ENCODE results near the gene DENND1B.

DENND1B gene

GRCh38 chr1:197740992-197741391 is 34.3 kb downstream of the DENND1B start:
- H3K4me3 ChIP-seq (ENCODE audit: low read depth, low read length), result no peak overlapping the region
- no peaks in the 10 kb centered on the region for H3K9me3 ChIP-seq (ENCODE audit: control insufficient read depth, insufficient read depth, low read length)
- H3K36me3 ChIP-seq (ENCODE audit: control insufficient read depth, insufficient read depth, low read length), result no peaks in the 10 kb centered on the region
- H3K4me1 ChIP-seq (ENCODE audit: control insufficient read depth, insufficient read depth, low read length), result peaks cover 16% of the 10 kb centered on the region
- H3K9ac ChIP-seq (ENCODE audit: low read depth, low read length), result no peak overlapping the region
- no peaks in the 10 kb centered on the region for H3K27me3 ChIP-seq (ENCODE audit: control insufficient read depth, insufficient read depth, low read length)
- no peak overlapping the region for H3K27ac ChIP-seq (ENCODE audit: low read depth, low read length)

- Histone ChIP-seq H3K4me3 (ENCODE audit: low read depth, low read length) (no peak overlapping the region), H3K36me3 (ENCODE audit: control insufficient read depth, insufficient read depth, low read length) (no peaks in the 10 kb centered on the region), H3K4me1 (ENCODE audit: control insufficient read depth, insufficient read depth, low read length) (peaks cover 16% of the 10 kb centered on the region), H3K27ac (ENCODE audit: low read depth, low read length) (no peak overlapping the region), H3K27me3 (ENCODE audit: control insufficient read depth, insufficient read depth, low read length) (no peaks in the 10 kb centered on the region), H3K9ac (ENCODE audit: low read depth, low read length) (no peak overlapping the region), H3K9me3 (ENCODE audit: control insufficient read depth, insufficient read depth, low read length) (no peaks in the 10 kb centered on the region)
These were observed 36.4 kb downstream of the DENND1B start for GRCh38 chr1:197738927-197739326.

- H3K9ac ChIP-seq (ENCODE audit: low read depth, low read length), result no peak overlapping the region
- no peak overlapping the region for H3K27ac ChIP-seq (ENCODE audit: low read depth, low read length)
- no peaks in the 10 kb centered on the region for H3K27me3 ChIP-seq (ENCODE audit: control insufficient read depth, insufficient read depth, low read length)
- H3K4me1 ChIP-seq (ENCODE audit: control insufficient read depth, insufficient read depth, low read length), result peaks cover 19% of the 10 kb centered on the region
- H3K9me3 ChIP-seq (ENCODE audit: control insufficient read depth, insufficient read depth, low read length), result no peaks in the 10 kb centered on the region
- no peaks in the 10 kb centered on the region for H3K36me3 ChIP-seq (ENCODE audit: control insufficient read depth, insufficient read depth, low read length)
- no peak overlapping the region for H3K4me3 ChIP-seq (ENCODE audit: low read depth, low read length)
These were observed 37.4 kb downstream of the DENND1B start for GRCh38 chr1:197737916-197738315.

- H3K27ac ChIP-seq (ENCODE audit: low read depth, low read length), result no peak overlapping the region
- H3K9ac ChIP-seq (ENCODE audit: low read depth, low read length), result no peak overlapping the region
- no peaks in the 10 kb centered on the region for H3K36me3 ChIP-seq (ENCODE audit: control insufficient read depth, insufficient read depth, low read length)
- H3K27me3 ChIP-seq (ENCODE audit: control insufficient read depth, insufficient read depth, low read length), result no peaks in the 10 kb centered on the region
- peaks cover 19% of the 10 kb centered on the region for H3K4me1 ChIP-seq (ENCODE audit: control insufficient read depth, insufficient read depth, low read length)
- H3K9me3 ChIP-seq (ENCODE audit: control insufficient read depth, insufficient read depth, low read length), result no peaks in the 10 kb centered on the region
- H3K4me3 ChIP-seq (ENCODE audit: low read depth, low read length), result no peak overlapping the region
These were observed 38.6 kb downstream of the DENND1B start for GRCh38 chr1:197736685-197737084.

GRCh38 chr1:197735461-197735860 is 39.8 kb downstream of the DENND1B start:
- H3K27ac ChIP-seq (ENCODE audit: low read depth, low read length), result no peak overlapping the region
- peaks cover 19% of the 10 kb centered on the region for H3K4me1 ChIP-seq (ENCODE audit: control insufficient read depth, insufficient read depth, low read length)
- no peaks in the 10 kb centered on the region for H3K36me3 ChIP-seq (ENCODE audit: control insufficient read depth, insufficient read depth, low read length)
- H3K9ac ChIP-seq (ENCODE audit: low read depth, low read length), result no peak overlapping the region
- no peaks in the 10 kb centered on the region for H3K27me3 ChIP-seq (ENCODE audit: control insufficient read depth, insufficient read depth, low read length)
- no peaks in the 10 kb centered on the region for H3K9me3 ChIP-seq (ENCODE audit: control insufficient read depth, insufficient read depth, low read length)
- no peak overlapping the region for H3K4me3 ChIP-seq (ENCODE audit: low read depth, low read length)

- Histone ChIP-seq H3K9me3 (ENCODE audit: control insufficient read depth, insufficient read depth, low read length) (no peaks in the 10 kb centered on the region), H3K27me3 (ENCODE audit: control insufficient read depth, insufficient read depth, low read length) (no peaks in the 10 kb centered on the region), H3K27ac (ENCODE audit: low read depth, low read length) (no peak overlapping the region), H3K9ac (ENCODE audit: low read depth, low read length) (no peak overlapping the region), H3K4me1 (ENCODE audit: control insufficient read depth, insufficient read depth, low read length) (peaks cover 16% of the 10 kb centered on the region; the same call in 1 of the 2 replicates), H3K36me3 (ENCODE audit: control insufficient read depth, insufficient read depth, low read length) (no peaks in the 10 kb centered on the region), H3K4me3 (ENCODE audit: low read depth, low read length) (no peak overlapping the region)
These were observed 42.0 kb downstream of the DENND1B start for GRCh38 chr1:197733324-197733723.

- Histone ChIP-seq H3K27ac (ENCODE audit: low read depth, low read length) (no peak overlapping the region), H3K4me1 (ENCODE audit: control insufficient read depth, insufficient read depth, low read length) (peaks cover 12% of the 10 kb centered on the region; the same call in 1 of the 2 replicates), H3K9me3 (ENCODE audit: control insufficient read depth, insufficient read depth, low read length) (no peaks in the 10 kb centered on the region), H3K9ac (ENCODE audit: low read depth, low read length) (no peak overlapping the region), H3K36me3 (ENCODE audit: control insufficient read depth, insufficient read depth, low read length) (no peaks in the 10 kb centered on the region), H3K4me3 (ENCODE audit: low read depth, low read length) (no peak overlapping the region), H3K27me3 (ENCODE audit: control insufficient read depth, insufficient read depth, low read length) (no peaks in the 10 kb centered on the region)
These were observed 43.1 kb downstream of the DENND1B start for GRCh38 chr1:197732187-197732586.

- Histone ChIP-seq H3K4me1 (ENCODE audit: control insufficient read depth, insufficient read depth, low read length) (peaks cover 7% of the 10 kb centered on the region; the same call in 1 of the 2 replicates), H3K36me3 (ENCODE audit: control insufficient read depth, insufficient read depth, low read length) (no peaks in the 10 kb centered on the region), H3K27ac (ENCODE audit: low read depth, low read length) (no peak overlapping the region), H3K9me3 (ENCODE audit: control insufficient read depth, insufficient read depth, low read length) (peaks cover 2% of the 10 kb centered on the region; the same call in 1 of the 2 replicates), H3K4me3 (ENCODE audit: low read depth, low read length) (no peak overlapping the region), H3K27me3 (ENCODE audit: control insufficient read depth, insufficient read depth, low read length) (no peaks in the 10 kb centered on the region), H3K9ac (ENCODE audit: low read depth, low read length) (no peak overlapping the region)
These were observed 43.8 kb downstream of the DENND1B start for GRCh38 chr1:197731449-197731848.

- Histone ChIP-seq H3K27ac (ENCODE audit: low read depth, low read length) (no peak overlapping the region), H3K4me3 (ENCODE audit: low read depth, low read length) (no peak overlapping the region), H3K27me3 (ENCODE audit: control insufficient read depth, insufficient read depth, low read length) (no peaks in the 10 kb centered on the region), H3K9ac (ENCODE audit: low read depth, low read length) (no peak overlapping the region), H3K4me1 (ENCODE audit: control insufficient read depth, insufficient read depth, low read length) (peaks cover 3% of the 10 kb centered on the region; the same call in 1 of the 2 replicates), H3K36me3 (ENCODE audit: control insufficient read depth, insufficient read depth, low read length) (no peaks in the 10 kb centered on the region), H3K9me3 (ENCODE audit: control insufficient read depth, insufficient read depth, low read length) (peaks cover 25% of the 10 kb centered on the region; the same call in 1 of the 2 replicates)
These were observed 49.3 kb downstream of the DENND1B start for GRCh38 chr1:197725976-197726375.

- H3K9ac ChIP-seq (ENCODE audit: low read depth, low read length), result no peak overlapping the region
- no peaks in the 10 kb centered on the region for H3K36me3 ChIP-seq (ENCODE audit: control insufficient read depth, insufficient read depth, low read length)
These were observed 50.2 kb downstream of the DENND1B start for GRCh38 chr1:197725044-197725443.

GRCh38 chr1:197715806-197716205 is 59.5 kb downstream of the DENND1B start:
- Histone ChIP-seq H3K4me3 (ENCODE audit: low read depth, low read length) (no peak overlapping the region), H3K9me3 (ENCODE audit: control insufficient read depth, insufficient read depth, low read length) (no peaks in the 10 kb centered on the region), H3K4me1 (ENCODE audit: control insufficient read depth, insufficient read depth, low read length) (no peaks in the 10 kb centered on the region), H3K27ac (ENCODE audit: low read depth, low read length) (no peak overlapping the region), H3K27me3 (ENCODE audit: control insufficient read depth, insufficient read depth, low read length) (no peaks in the 10 kb centered on the region), H3K9ac (ENCODE audit: low read depth, low read length) (no peak overlapping the region), H3K36me3 (ENCODE audit: control insufficient read depth, insufficient read depth, low read length) (no peaks in the 10 kb centered on the region)

More at GRCh38 chr1:197725044-197725443, 50.2 kb downstream of the DENND1B start:
- H3K4me1 ChIP-seq (ENCODE audit: control insufficient read depth, insufficient read depth, low read length), result peaks cover 3% of the 10 kb centered on the region; the same call in 1 of the 2 replicates
- no peak overlapping the region for H3K4me3 ChIP-seq (ENCODE audit: low read depth, low read length)
- H3K9me3 ChIP-seq (ENCODE audit: control insufficient read depth, insufficient read depth, low read length), result peaks cover 25% of the 10 kb centered on the region; the same call in 1 of the 2 replicates
- no peak overlapping the region for H3K27ac ChIP-seq (ENCODE audit: low read depth, low read length)
- no peaks in the 10 kb centered on the region for H3K27me3 ChIP-seq (ENCODE audit: control insufficient read depth, insufficient read depth, low read length)
